ENCODE measurements around the gene APOBEC3A.

- no peak for TF ChIP-seq POLR2A (IDR thresholded peaks at IDR 0.05)
- peak in 2 of 4 experiments; percentile 17 to 34 for TF ChIP-seq CTCF (IDR thresholded peaks at IDR 0.05)
Measured at GRCh38 chr22:38981005-38981991, 23.9 kb downstream of the APOBEC3A start.

Data from sigmoid colon (tissue), 3 donors.